ENCODE data around the gene LYPD6. TPM values are rescaled to one million over a fixed set of nuclear protein-coding genes. Genes with fewer than 3 reads are reported as not detected.
"Not testable (repeated sequence)": the region's sequence is repeated elsewhere in the genome, so short reads cannot be mapped to it uniquely, and the experiment has no call there.

LYPD6 gene
- total RNA-seq, 4 donors from 2014 or later, result 0.85 to 2.1 (median 1.6) TPM; not detected in 1

DNA sequence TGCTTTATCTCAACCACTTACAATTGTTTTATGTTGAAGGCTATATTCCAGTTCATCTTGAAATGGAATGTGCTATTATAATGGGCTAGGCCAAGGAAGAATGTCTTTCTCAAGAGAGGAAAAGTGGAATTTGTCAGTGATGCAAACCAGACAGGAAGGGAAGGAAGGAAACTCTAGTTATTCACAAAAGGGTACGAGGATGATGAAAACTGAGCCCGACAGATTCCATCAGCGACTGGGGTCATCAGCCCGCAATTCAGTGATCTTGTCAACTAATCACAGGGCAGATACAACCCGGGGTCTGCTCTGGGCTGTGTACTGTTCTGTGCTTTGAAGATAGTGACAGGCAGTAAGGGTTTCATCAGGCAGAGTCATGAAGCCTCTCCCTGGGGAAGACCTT, 23.4 kb upstream of the LYPD6 start:
- Histone ChIP-seq H3K4me3 (no peak overlapping the region), H3K36me3 (no peaks in the 10 kb centered on the region), H3K27me3 (no peaks in the 10 kb centered on the region), H3K27ac (no peak overlapping the region), H3K9me3 (no peaks in the 10 kb centered on the region), H3K4me1 (no peaks in the 10 kb centered on the region)
- no peak for DNase-seq
- no peak for TF ChIP-seq POLR2A (IDR thresholded peaks at IDR 0.05)
- TF ChIP-seq, protein P1, sequence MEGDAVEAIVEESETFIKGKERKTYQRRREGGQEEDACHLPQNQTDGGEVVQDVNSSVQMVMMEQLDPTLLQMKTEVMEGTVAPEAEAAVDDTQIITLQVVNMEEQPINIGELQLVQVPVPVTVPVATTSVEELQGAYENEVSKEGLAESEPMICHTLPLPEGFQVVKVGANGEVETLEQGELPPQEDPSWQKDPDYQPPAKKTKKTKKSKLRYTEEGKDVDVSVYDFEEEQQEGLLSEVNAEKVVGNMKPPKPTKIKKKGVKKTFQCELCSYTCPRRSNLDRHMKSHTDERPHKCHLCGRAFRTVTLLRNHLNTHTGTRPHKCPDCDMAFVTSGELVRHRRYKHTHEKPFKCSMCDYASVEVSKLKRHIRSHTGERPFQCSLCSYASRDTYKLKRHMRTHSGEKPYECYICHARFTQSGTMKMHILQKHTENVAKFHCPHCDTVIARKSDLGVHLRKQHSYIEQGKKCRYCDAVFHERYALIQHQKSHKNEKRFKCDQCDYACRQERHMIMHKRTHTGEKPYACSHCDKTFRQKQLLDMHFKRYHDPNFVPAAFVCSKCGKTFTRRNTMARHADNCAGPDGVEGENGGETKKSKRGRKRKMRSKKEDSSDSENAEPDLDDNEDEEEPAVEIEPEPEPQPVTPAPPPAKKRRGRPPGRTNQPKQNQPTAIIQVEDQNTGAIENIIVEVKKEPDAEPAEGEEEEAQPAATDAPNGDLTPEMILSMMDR (IDR thresholded peaks at IDR 0.05), result no peak

DNA sequence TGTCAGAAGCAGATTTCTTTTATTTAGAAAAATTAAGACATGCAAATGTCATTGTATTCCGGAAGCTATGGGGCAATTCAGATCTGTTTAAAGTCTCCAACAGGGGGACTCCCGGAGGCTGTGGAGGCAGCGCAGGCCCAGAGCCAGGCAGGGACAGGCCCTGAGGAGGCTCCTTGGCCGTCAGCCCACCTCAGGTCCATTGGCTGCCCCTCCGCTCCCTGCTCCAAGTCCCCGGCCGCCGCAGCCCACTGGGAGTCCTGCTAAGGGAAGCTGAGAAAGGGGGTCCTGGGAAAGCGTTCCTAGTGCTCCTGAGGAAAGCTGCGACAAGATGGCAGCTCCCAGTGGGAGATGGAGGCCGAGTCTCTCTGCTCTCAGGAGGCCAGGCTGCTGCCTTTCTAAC, 20.0 kb upstream of the LYPD6 start:
- H3K4me3 ChIP-seq, result no peak overlapping the region
- no peak for DNase-seq
- TF ChIP-seq POLR2A (IDR thresholded peaks at IDR 0.05), result no peak
- TF ChIP-seq, protein P1 (IDR thresholded peaks at IDR 0.05), result no peak
- H3K4me1 ChIP-seq, result no peaks in the 10 kb centered on the region
- no peaks in the 10 kb centered on the region for H3K36me3 ChIP-seq
- H3K9me3 ChIP-seq, result no peaks in the 10 kb centered on the region
- no peaks in the 10 kb centered on the region for H3K27me3 ChIP-seq
- no peak overlapping the region for H3K27ac ChIP-seq

DNA sequence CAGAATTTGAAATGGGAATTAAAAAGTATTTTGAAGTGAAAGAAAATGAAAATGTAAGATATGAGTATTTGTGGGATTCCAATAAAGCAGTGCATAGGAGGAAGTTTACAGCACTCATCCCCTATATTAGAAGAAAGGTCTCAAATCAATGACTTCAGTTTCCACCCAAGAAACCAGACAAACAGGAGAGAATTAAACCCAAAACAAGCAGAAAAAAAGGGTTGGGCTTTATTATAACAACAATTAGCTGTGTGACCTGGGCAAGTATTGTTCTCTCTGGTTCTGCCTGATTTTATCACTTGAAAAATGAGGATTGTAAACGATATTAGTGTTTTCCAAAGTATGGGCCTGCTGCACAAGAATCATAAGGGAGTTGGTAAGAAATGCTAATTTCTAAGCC, 18.3 kb upstream of the LYPD6 start:
- Histone ChIP-seq H3K4me1 (no peaks in the 10 kb centered on the region), H3K9me3 (no peaks in the 10 kb centered on the region), H3K27ac (no peak overlapping the region), H3K36me3 (no peaks in the 10 kb centered on the region), H3K27me3 (no peaks in the 10 kb centered on the region), H3K4me3 (no peak overlapping the region)
- TF ChIP-seq, protein P1 (IDR thresholded peaks at IDR 0.05), result no peak
- TF ChIP-seq POLR2A (IDR thresholded peaks at IDR 0.05), result no peak
- DNase-seq, result no peak

DNA sequence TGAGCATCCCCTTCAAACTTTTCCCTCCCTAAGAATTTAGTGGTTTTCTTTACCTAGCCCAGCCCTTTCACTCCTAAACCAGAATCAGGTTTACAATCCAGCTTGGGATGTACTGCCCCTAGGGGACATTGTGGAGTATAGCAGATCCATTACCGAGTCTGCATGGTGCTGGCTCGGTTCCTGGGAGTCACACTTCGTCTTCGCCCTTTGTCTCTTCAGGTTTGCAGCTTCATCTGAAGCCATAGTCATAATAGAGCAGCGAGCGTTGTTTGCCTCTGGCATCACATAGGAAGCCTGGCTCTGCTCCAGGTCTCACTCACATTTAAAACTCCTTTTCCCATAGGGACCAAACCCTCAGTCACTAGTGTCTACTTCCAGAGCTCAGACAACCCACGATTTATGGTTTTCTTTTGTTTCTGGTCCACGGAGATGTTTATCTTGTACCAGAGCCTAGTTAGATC, 16.8 kb upstream of the LYPD6 start:
- H3K4me1 ChIP-seq, result no peaks in the 10 kb centered on the region
- DNase-seq, result peak in 2 of 3 donors; percentile 61 to 69
- no peaks in the 10 kb centered on the region for H3K27me3 ChIP-seq
- TF ChIP-seq, protein P1 (IDR thresholded peaks at IDR 0.05), result peak in 5 of 6 experiments; percentile 2 to 84 (median 77)
- no peak for TF ChIP-seq POLR2A (IDR thresholded peaks at IDR 0.05)
- H3K36me3 ChIP-seq, result no peaks in the 10 kb centered on the region
- no peak overlapping the region for H3K4me3 ChIP-seq
- no peak overlapping the region for H3K27ac ChIP-seq
- H3K9me3 ChIP-seq, result no peaks in the 10 kb centered on the region

DNA sequence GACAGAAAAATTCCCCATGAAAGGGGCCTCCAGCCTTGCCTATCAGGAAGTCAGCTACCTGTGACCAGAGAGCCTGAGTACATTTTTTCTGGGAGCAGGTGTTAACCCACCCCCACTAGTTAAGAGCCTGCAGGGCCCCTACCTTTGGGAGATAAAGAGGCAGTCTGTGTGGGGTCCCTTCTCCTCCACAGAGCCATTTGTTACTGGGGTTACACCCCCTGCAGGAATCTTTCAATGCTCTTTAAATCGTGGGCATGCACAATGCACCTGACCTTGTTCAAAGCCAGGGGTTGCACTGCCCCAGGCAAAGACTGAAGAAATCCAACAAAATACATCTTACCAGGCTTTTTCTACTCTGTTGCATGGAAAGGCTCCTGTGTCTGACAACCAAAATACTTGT, 15.7 kb upstream of the LYPD6 start:
- Histone ChIP-seq H3K36me3 (no peaks in the 10 kb centered on the region), H3K9me3 (no peaks in the 10 kb centered on the region), H3K27ac (no peak overlapping the region), H3K27me3 (no peaks in the 10 kb centered on the region), H3K4me1 (no peaks in the 10 kb centered on the region), H3K4me3 (no peak overlapping the region)
- DNase-seq, result no peak
- TF ChIP-seq, protein P1 (IDR thresholded peaks at IDR 0.05), result no peak
- TF ChIP-seq POLR2A (IDR thresholded peaks at IDR 0.05), result no peak

DNA sequence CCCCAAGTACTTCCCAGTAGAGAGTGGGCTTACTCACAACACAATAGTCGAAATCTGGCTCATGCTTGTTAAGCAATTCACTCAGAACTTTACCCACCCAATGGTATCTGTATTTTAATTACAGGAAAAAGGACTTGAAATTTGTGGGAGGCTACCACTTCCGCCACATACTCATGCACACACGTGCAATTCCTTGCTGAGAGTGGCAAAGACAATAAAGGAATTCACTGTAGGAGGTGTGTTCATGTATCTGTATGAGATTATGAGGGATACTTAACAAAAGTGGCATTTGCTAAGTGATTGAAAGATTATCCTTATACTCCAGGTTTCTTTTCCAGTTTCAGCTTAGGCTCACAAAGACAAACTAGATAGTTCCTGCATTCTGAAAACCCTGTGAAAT, 14.9 kb upstream of the LYPD6 start:
- Histone ChIP-seq H3K4me1 (no peaks in the 10 kb centered on the region), H3K9me3 (no peaks in the 10 kb centered on the region), H3K36me3 (no peaks in the 10 kb centered on the region), H3K27me3 (no peaks in the 10 kb centered on the region), H3K4me3 (no peak overlapping the region), H3K27ac (no peak overlapping the region)
- DNase-seq, result no peak
- TF ChIP-seq, protein P1 (IDR thresholded peaks at IDR 0.05), result no peak
- TF ChIP-seq POLR2A (IDR thresholded peaks at IDR 0.05), result no peak

DNA sequence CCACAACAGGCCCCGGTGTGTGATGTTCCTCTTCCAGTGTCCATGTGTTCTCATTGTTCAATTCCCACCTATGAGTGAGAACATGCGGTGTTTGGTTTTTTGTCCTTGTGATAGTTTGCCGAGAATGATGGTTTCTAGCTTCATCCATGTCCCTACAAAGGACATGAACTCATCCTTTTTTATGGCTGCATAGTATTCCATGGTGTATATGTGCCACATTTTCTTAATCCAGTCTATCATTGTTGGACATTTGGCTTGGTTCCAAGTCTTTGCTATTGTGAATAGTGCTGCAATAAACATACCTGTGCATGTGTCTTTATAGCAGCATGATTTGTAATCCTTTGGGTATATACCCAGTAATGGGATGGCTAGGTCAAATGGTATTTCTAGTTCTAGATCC, 11.8 kb upstream of the LYPD6 start:
- H3K36me3 ChIP-seq, H3K27ac ChIP-seq, H3K27me3 ChIP-seq, H3K4me1 ChIP-seq, H3K9me3 ChIP-seq, H3K4me3 ChIP-seq, DNase-seq: not testable (repeated sequence)

All from Peyer's patch (tissue), 4 donors.